Osteocyte (in vitro differentiated cells): Measurements from ENCODE around the gene ANKS1A. TPM values are rescaled to one million over a fixed set of nuclear protein-coding genes. Genes with fewer than 3 reads are reported as not detected.
A peak's percentile ranks its signal among the peaks of the same experiment; 100 is the strongest.

Experiments
- DNase-seq: peaks from one replicate; pipeline ENCODE4 v3.0.0; 2021; ENCODE audit warnings: mixed read lengths; ENCODE audit not compliant: unreplicated experiment; ENCODE audit errors: extremely low spot score
- H3K27ac Mint-ChIP-seq: one replicate; pipeline ENCODE4 v1.8.0; 2021; ENCODE audit warnings: mild to moderate bottlenecking, mixed read lengths; ENCODE audit not compliant: unreplicated experiment
- H3K27me3 Mint-ChIP-seq: one replicate; pipeline ENCODE4 v1.8.0; 2021; ENCODE audit warnings: mixed read lengths; ENCODE audit not compliant: unreplicated experiment
- H3K36me3 Mint-ChIP-seq: one replicate; pipeline ENCODE4 v1.8.0; 2021; ENCODE audit warnings: mixed read lengths; ENCODE audit not compliant: unreplicated experiment
- H3K4me1 Mint-ChIP-seq: one replicate; pipeline ENCODE4 v1.8.0; 2021; ENCODE audit warnings: mixed read lengths; ENCODE audit not compliant: unreplicated experiment
- H3K4me3 Mint-ChIP-seq: one replicate; pipeline ENCODE4 v1.8.0; 2021; ENCODE audit warnings: mild to moderate bottlenecking, moderate library complexity, mixed read lengths; ENCODE audit not compliant: unreplicated experiment
- H3K9me3 Mint-ChIP-seq: one replicate; pipeline ENCODE4 v1.8.0; 2021; ENCODE audit warnings: mixed read lengths; ENCODE audit not compliant: unreplicated experiment
- CTCF ChIP-seq: fragments of 200-600 bp; sonication (generic); IDR thresholded peaks from 2 replicates; pipeline ENCODE4 v1.5.0; 2021; ENCODE audit warnings: antibody characterized with exemption, mild to moderate bottlenecking, moderate library complexity
- total RNA-seq: library from RNA; stranded (reverse); gene quantifications from 2 replicates; pipeline ENCODE4 v1.2.1, GENCODE V29; 2021

ANKS1A gene
- total RNA-seq, 1 donor from 2014 or later: 15.5 TPM

GRCh38 chr6:35017411-35018181 is 128.5 kb downstream of the ANKS1A start:
- TF ChIP-seq CTCF: no peak
- Mint-ChIP-seq H3K4me3 (peak overlapping the region; percentile 79), H3K4me1 (peaks cover 52% of the 10 kb centered on the region), H3K9me3 (no peaks in the 10 kb centered on the region), H3K27ac (peak overlapping the region; percentile 97), H3K36me3 (peaks cover 7% of the 10 kb centered on the region), H3K27me3 (no peaks in the 10 kb centered on the region)
- no peak for DNase-seq

GRCh38 chr6:35018182-35018519 is 129.1 kb downstream of the ANKS1A start:
- no peaks in the 10 kb centered on the region for H3K9me3 Mint-ChIP-seq
- H3K4me3 Mint-ChIP-seq: peak overlapping the region; percentile 79
- TF ChIP-seq CTCF: no peak
- H3K27ac Mint-ChIP-seq: peak overlapping the region; percentile 97
- peaks cover 7% of the 10 kb centered on the region for H3K36me3 Mint-ChIP-seq
- no peak for DNase-seq
- H3K4me1 Mint-ChIP-seq: peaks cover 52% of the 10 kb centered on the region
- no peaks in the 10 kb centered on the region for H3K27me3 Mint-ChIP-seq

- TF ChIP-seq CTCF: no peak
- peak overlapping the region; percentile 97 for H3K27ac Mint-ChIP-seq
- H3K9me3 Mint-ChIP-seq: no peaks in the 10 kb centered on the region
- no peaks in the 10 kb centered on the region for H3K27me3 Mint-ChIP-seq
- peak; percentile 11 for DNase-seq
- peaks cover 7% of the 10 kb centered on the region for H3K36me3 Mint-ChIP-seq
- peaks cover 56% of the 10 kb centered on the region for H3K4me1 Mint-ChIP-seq
- H3K4me3 Mint-ChIP-seq: peak overlapping the region; percentile 79
These were observed 129.7 kb downstream of the ANKS1A start for GRCh38 chr6:35018746-35019145.

- Mint-ChIP-seq H3K9me3 (no peaks in the 10 kb centered on the region), H3K4me3 (peak overlapping the region; percentile 79), H3K27ac (peak overlapping the region; percentile 97), H3K36me3 (peaks cover 7% of the 10 kb centered on the region), H3K27me3 (no peaks in the 10 kb centered on the region), H3K4me1 (peaks cover 58% of the 10 kb centered on the region)
- no peak for DNase-seq
- TF ChIP-seq CTCF: no peak
These were observed 130.1 kb downstream of the ANKS1A start for GRCh38 chr6:35019171-35019570.

GRCh38 chr6:35019831-35020230 is 130.8 kb downstream of the ANKS1A start:
- Mint-ChIP-seq H3K4me1 (peaks cover 61% of the 10 kb centered on the region), H3K9me3 (no peaks in the 10 kb centered on the region), H3K27me3 (no peaks in the 10 kb centered on the region), H3K27ac (no peak overlapping the region), H3K4me3 (peak overlapping the region; percentile 79), H3K36me3 (peaks cover 7% of the 10 kb centered on the region)
- DNase-seq: peak; percentile 5
- no peak for TF ChIP-seq CTCF
